ENCODE data around the gene DENND5A.
A peak's percentile ranks its signal among the peaks of the same experiment; 100 is the strongest.
"Not testable (repeated sequence)": the region's sequence is repeated elsewhere in the genome, so short reads cannot be mapped to it uniquely, and the experiment has no call there.

Gene DENND5A

GRCh38 chr11:9219115-9219514 lies 46.0 kb downstream of the DENND5A start:
- H3K27ac ChIP-seq = no peak overlapping the region
- no peak for DNase-seq (ENCODE audit: low read depth, low spot score)

- peak overlapping the region; percentile 30 for H3K27ac ChIP-seq
- DNase-seq (ENCODE audit: low read depth, low spot score) = no peak
Observed at GRCh38 chr11:9214765-9215164, 50.4 kb downstream of the DENND5A start.

DNA sequence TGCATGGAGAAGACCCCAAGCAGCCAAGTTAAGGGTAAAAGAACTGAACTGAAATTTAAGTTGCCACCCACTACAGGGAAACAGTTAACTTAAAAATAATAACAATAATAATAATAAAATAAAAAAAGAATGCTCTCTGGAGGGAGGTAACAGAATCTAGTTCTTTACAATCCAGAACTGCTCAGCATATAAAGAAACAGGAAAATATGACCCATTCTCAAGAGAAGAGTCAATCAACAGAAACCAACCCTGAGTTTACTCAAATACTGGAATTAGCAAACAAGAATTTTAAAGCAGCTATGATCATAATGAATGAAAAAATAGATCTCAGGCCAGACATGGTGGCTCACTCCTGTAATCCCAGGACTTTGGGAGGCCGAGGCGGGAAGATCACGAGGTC lies 53.8 kb downstream of the DENND5A start:
- no peak for DNase-seq (ENCODE audit: low read depth, low spot score)
- H3K27ac ChIP-seq = peak overlapping the region; percentile 79

GRCh38 chr11:9210922-9211320 lies 54.2 kb downstream of the DENND5A start:
- H3K27ac ChIP-seq = peak overlapping the region; percentile 79
- DNase-seq (ENCODE audit: low read depth, low spot score) = peak; percentile 70

DNA sequence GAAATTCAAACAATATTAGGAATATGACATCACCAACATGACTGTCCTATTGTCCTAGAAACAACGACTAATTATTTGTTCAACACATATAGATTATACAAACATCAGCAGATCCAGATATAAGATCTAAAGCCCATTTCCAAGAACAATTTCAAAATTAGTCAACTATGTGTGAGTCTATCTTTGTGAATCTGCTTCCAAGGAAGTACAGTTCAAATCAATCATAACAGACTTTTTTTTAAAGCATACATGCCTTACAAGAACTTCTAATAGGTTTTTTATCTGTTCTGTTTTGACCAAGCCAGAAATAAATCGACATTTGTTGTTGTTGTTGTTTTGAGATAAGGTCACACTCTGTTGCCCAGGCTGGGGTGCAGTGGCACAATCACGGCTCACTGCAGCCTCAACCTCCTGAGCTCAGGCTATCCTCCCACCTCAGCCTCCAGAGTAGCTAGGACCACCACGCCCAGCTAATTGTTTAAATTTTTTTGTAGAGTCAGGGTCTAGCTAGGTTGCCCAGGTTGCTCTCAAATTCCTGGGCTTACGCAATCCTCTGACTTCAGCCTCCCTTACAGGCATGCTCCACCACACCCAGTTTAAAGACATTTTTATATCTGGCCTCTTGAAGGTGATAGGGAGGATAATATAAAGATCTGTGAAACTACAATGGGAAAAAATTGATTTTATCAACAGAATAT lies 54.8 kb downstream of the DENND5A start:
- no peak for DNase-seq (ENCODE audit: low read depth, low spot score)
- H3K27ac ChIP-seq = peak overlapping the region; percentile 79

GRCh38 chr11:9209604-9210003 lies 55.5 kb downstream of the DENND5A start:
- DNase-seq (ENCODE audit: low read depth, low spot score); H3K27ac ChIP-seq: not testable (repeated sequence)

GRCh38 chr11:9208726-9209501 lies 56.2 kb downstream of the DENND5A start:
- no peak for DNase-seq (ENCODE audit: low read depth, low spot score)
- no peak overlapping the region for H3K27ac ChIP-seq

GRCh38 chr11:9207229-9207628 lies 57.9 kb downstream of the DENND5A start:
- no peak overlapping the region for H3K27ac ChIP-seq
- no peak for DNase-seq (ENCODE audit: low read depth, low spot score)

DNA sequence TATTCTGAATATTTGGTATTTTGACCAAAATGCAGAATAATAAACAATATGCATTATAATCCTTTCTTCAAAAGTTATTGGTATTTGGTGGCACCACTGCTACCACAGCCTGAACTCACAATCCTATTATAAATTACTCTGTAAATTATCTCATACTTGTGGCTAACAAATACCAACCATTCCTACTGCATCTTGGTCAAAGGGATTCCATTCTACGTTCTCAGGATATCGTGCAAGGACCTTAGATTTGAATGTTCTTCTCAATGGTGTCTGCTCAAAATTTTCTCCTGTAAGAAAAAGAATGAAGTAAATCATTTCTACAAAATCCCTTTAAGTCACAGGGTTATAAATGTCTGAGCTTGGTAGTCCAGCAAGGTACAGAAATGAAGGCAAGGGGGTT lies 58.7 kb downstream of the DENND5A start:
- no peak overlapping the region for H3K27ac ChIP-seq
- DNase-seq (ENCODE audit: low read depth, low spot score) = no peak

DNA sequence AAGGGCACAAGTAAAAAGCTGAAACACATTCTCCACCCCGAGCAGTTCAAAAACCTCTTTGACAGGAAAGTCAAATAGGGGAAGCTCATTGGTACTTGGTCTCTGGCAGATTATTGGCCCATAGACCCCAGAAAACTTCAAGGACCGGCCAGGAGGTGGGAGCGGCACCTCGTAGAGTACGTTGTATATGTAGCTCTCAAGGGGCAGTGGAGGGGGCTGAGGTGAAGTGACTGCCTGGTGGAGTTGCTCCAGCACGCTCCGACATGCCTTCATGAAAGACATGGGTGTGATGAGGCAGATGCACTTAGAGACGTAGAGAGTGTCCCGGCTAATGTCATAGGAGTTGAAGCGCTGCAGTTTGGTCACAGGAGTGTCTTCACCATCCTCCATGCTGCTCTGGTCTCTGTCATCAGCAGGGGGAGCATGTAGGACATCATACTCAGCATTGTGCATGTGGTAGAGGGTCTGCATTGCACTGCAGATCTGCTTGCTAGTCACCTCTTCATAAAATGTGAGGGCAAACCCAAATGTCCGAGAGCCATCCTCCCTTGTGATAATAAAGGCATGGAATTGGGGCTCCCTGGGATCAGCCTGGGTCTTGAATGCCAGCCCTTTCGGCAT lies 61.3 kb downstream of the DENND5A start:
- H3K27ac ChIP-seq = no peak overlapping the region
- DNase-seq (ENCODE audit: low read depth, low spot score) = no peak

DNA sequence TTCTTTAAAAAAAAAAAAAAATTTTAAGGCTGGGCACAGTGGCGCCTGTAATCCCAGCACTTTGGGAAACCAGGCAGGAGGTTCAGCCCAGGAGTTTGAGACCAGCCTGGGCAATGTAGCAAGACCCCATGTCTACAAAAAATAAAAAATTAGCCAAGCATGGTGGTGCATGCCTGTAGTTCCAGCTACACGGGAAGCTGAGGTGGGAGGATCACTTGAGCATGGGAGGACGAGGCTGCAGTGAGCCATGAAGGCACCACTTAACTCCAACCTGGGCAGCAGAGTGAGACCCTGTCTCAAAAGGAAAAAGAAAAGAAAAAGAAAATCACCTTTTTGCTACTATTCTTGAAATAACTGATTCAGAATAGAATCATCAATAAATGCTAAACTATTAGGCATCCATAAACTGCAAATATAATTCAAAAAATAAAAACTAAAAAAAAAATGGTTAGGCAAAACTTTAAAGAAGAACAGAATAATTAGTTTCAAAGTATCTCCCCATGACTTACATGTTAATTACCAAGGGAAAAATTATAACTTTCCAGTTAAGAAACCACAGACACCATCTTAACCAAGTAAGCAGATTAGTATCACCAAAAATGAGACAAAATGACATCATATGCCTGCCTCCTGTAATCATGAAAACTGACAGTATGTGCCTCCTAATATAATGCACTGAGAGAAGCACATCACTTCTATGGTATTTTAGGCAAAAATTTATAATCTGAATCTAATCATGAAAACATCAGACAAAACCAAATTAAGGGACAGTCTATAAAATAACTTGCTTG lies 63.6 kb downstream of the DENND5A start:
- no peak for DNase-seq (ENCODE audit: low read depth, low spot score)
- H3K27ac ChIP-seq = no peak overlapping the region

DNA sequence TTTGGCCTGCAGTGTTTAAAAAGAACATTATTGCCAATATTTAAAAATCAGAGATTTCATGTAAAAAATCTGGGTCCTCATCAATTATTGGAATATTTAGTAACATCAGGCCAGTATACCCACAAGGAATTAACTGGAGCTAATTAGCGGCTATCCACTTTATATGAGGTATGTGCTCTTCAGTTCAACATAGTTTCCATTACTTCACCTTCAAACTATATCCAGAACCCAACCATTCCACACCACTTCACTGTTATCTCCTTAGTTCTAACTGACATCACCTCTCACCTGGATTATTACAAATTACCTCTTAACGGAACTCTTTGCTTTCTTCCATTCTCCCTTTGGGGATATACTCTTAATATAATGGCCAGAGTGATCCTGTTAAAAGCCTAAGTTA lies 64.7 kb downstream of the DENND5A start:
- no peak for DNase-seq (ENCODE audit: low read depth, low spot score)
- H3K27ac ChIP-seq = no peak overlapping the region

GRCh38 chr11:9193316-9193715 lies 71.8 kb downstream of the DENND5A start:
- no peak overlapping the region for H3K27ac ChIP-seq
- DNase-seq (ENCODE audit: low read depth, low spot score) = no peak

GRCh38 chr11:9192561-9192960 lies 72.6 kb downstream of the DENND5A start:
- no peak for DNase-seq (ENCODE audit: low read depth, low spot score)
- H3K27ac ChIP-seq = no peak overlapping the region

GRCh38 chr11:9190326-9191016 lies 74.7 kb downstream of the DENND5A start:
- DNase-seq (ENCODE audit: low read depth, low spot score) = not testable (repeated sequence)

DNA sequence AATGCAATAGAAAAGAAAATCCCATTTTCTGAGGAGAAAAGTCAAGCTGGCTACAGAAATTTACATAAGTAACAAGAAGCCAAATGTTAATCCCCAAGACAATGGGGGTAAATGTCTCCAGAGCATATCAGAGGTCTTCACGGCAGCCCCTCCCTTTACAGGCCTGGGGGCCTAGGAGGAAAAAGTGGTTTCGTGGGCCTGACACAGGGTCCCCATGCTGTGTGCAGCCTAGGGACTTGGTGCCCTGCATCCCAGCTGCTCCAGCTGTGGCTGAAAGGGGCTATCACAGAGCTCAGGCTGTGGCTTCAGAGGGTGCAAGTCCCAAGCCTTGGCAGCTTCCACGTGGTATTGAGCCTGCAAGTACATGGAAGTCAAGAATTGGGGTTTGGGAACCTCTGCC lies 76.3 kb downstream of the DENND5A start:
- not testable (repeated sequence) for H3K27ac ChIP-seq; DNase-seq (ENCODE audit: low read depth, low spot score)

More at GRCh38 chr11:9190326-9191016, 74.7 kb downstream of the DENND5A start:
- H3K27ac ChIP-seq = not testable (repeated sequence)

DNA sequence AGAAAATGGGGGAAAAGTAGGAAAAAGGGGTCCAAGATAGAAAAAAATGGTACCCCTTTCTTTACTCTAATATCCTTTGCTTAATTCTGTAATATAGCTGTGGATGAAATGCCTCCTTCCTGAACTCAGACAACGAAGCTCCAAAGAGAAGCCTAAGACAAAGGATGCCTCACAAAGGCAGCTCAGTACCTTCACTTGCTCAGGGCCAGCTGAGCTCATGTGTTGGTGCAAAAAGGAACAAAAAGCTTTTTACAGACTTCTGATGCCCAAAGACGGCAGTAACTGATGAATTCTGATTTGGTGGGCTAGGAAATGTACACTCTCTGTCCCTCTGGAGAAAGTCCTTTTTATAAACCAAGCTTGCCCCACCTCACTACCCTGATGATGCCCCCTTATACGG lies 77.5 kb downstream of the DENND5A start:
- DNase-seq (ENCODE audit: low read depth, low spot score) = no peak
- H3K27ac ChIP-seq = no peak overlapping the region

DNA sequence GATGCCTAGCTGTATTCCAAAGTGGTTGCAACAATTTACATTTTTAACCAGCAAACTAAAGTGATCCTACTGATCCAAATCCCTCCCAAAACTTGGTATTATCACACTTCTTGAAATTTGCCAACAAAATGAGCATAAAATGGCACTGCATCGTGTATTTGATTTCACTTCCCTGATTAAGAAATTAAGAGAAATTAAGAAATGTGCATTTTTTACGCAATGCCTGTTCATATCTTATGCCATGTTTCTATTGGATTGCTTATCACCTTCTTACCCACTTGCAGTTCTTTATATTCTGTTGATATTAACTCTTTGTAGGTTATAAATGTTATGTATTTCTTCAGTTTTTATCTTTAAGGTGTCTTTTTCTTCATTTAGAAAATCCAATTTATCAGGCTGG lies 80.6 kb downstream of the DENND5A start:
- H3K27ac ChIP-seq = no peak overlapping the region
- DNase-seq (ENCODE audit: low read depth, low spot score) = no peak

- DNase-seq (ENCODE audit: low read depth, low spot score) = no peak
- no peak overlapping the region for H3K27ac ChIP-seq
Observed at GRCh38 chr11:9182180-9182871, 82.8 kb downstream of the DENND5A start.

All from epithelial cell of prostate (primary cell).